Body of pancreas (tissue), 4 donors: Measurements from ENCODE around the gene CELSR1. TPM values are rescaled to one million over a fixed set of nuclear protein-coding genes. Genes with fewer than 3 reads are reported as not detected.

Experiments
- ATAC-seq: fragments of 150-250 bp; one replicate; pipeline ENCODE4 v1.9.1; 2016
- DNase-seq, 4 donors: peaks; one replicate each; pipeline ENCODE4 v3.0.0-alpha.2; 2019
- H3K27ac ChIP-seq, 4 donors: fragments of 200-600 bp; sonication (generic); 1 replicate in 3 of 4; 2 replicates in 1 of 4; pipeline versions ENCODE4 v1.5.1 to v1.6.1; 2016 to 2019; ENCODE audit warnings: mild to moderate bottlenecking in 1 of 4, mixed read lengths in 1 of 4, moderate library complexity in 1 of 4
- H3K27me3 ChIP-seq, 2 donors: fragments of 200-600 bp; sonication (generic); one replicate each; pipeline ENCODE4 v1.6.0; 2016; ENCODE audit warnings: mild to moderate bottlenecking in 1 of 2
- H3K36me3 ChIP-seq, 2 donors: fragments of 200-600 bp; sonication (generic); replicated peaks in 1 of 2; 2 replicates each; pipeline ENCODE4 v1.5.1; 2016; ENCODE audit warnings: low read depth in 2 of 2; ENCODE audit not compliant: insufficient read depth in 1 of 2
- H3K4me1 ChIP-seq: fragments of 200-600 bp; sonication (generic); one replicate; pipeline ENCODE4 v1.6.0; 2016
- H3K4me3 ChIP-seq, 2 donors: fragments of 200-600 bp; sonication (generic); 1 replicate in 1 of 2; 2 replicates in 1 of 2; pipeline ENCODE4 v1.5.1; 2016 to 2019
- H3K9me3 ChIP-seq, 3 donors: fragments of 200-600 bp; sonication (generic); 1 replicate in 2 of 3; 2 replicates in 1 of 3; pipeline ENCODE4 v1.5.1; 2016
- POLR2A ChIP-seq, 3 donors: fragments of 450-650 bp; IDR thresholded peaks; one replicate each; pipeline ENCODE4 v1.6.1; 2016; ENCODE audit warnings: antibody characterized with exemption in 3 of 3, mild to moderate bottlenecking in 2 of 3
- WGBS, 2 donors: methylation state at CpG; one replicate each; pipeline ENCODE4 v1.1.5; 2017; 5-methylcytosine and 5-hydroxymethylcytosine counted together
- intact Hi-C: fragments of 100-400 bp; cut with DNase I; formaldehyde crosslinking; loops from one replicate; pipeline ENCODE4 v1.15.1; 2023
- total RNA-seq, 2 donors: library from RNA; depleted of rRNA; stranded (reverse); fragments of >200 nt; gene quantifications; one replicate each; pipeline ENCODE4 v1.1.0, GENCODE V29; 2016
- TF ChIP-seq, protein P1 (sequence below), 7 experiments: fragments of 450-650 bp in 4 of 7; fragments of 200-600 bp in 3 of 7; sonication (generic) in 3 of 7; IDR thresholded peaks; one replicate each; pipeline ENCODE4 v1.5.1; 2016 to 2019; ENCODE audit warnings: antibody characterized with exemption in 7 of 7

CELSR1 gene
- total RNA-seq, 2 donors from 2014 or later, result 0.66 to 3.6 TPM

- Histone ChIP-seq H3K4me3 (no peak overlapping the region), H3K4me1 (peaks cover 7% of the 10 kb centered on the region), H3K27me3 (no peaks in the 10 kb centered on the region), H3K36me3 (no peaks in the 10 kb centered on the region), H3K9me3 (no peaks in the 10 kb centered on the region), H3K27ac (no peak overlapping the region)
- 61 to 82% methylated on average over 7 to 16 of the region's 16 CpGs for WGBS, 2 donors
- no peak for DNase-seq
- no peak for ATAC-seq
- TF ChIP-seq, protein P1, sequence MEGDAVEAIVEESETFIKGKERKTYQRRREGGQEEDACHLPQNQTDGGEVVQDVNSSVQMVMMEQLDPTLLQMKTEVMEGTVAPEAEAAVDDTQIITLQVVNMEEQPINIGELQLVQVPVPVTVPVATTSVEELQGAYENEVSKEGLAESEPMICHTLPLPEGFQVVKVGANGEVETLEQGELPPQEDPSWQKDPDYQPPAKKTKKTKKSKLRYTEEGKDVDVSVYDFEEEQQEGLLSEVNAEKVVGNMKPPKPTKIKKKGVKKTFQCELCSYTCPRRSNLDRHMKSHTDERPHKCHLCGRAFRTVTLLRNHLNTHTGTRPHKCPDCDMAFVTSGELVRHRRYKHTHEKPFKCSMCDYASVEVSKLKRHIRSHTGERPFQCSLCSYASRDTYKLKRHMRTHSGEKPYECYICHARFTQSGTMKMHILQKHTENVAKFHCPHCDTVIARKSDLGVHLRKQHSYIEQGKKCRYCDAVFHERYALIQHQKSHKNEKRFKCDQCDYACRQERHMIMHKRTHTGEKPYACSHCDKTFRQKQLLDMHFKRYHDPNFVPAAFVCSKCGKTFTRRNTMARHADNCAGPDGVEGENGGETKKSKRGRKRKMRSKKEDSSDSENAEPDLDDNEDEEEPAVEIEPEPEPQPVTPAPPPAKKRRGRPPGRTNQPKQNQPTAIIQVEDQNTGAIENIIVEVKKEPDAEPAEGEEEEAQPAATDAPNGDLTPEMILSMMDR (IDR thresholded peaks at IDR 0.05), result no peak
- no peak for TF ChIP-seq POLR2A (IDR thresholded peaks at IDR 0.05)
- intact Hi-C loops, result no loop called here
Measured at GRCh38 chr22:46452195-46453005, 85.0 kb downstream of the CELSR1 start.

- H3K27ac ChIP-seq, result no peak overlapping the region
- intact Hi-C loops, result no loop called here
- DNase-seq, result no peak
Measured at GRCh38 chr22:46451741-46452140, 85.7 kb downstream of the CELSR1 start.

DNA sequence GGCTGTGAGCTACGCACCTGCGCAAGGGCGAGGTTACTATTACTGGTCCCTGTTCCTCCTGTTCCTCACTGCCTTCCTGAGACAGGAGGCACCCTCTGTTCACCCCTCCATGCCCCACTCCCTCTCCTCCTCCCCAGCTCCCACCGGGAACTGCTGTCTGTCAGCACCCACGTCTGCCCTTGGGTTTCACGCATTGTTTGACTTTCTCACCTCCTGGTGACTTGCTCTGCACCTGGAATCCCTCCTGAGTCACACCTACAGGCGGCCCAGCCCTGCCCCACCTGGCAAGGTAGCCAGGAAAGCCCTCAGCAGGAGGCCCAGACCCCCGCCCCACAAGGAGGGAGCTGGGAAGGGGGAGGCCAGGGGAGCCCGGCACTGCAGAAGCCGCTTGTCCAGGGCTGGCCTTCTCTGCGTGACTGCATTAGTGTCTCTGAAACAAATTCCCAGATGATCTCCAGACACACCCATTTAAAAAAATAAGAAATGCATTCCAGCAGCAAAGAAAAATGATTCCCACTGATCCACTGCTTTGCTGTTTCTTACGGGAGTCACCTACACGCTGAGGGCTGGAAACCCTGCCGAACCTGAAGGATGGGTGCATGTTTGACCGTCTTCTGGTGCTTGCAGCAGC, 86.4 kb downstream of the CELSR1 start:
- H3K27ac ChIP-seq, result no peak overlapping the region
- ATAC-seq, result no peak
- peaks cover 7% of the 10 kb centered on the region for H3K4me1 ChIP-seq
- no peak overlapping the region for H3K4me3 ChIP-seq
- TF ChIP-seq POLR2A (IDR thresholded peaks at IDR 0.05), result no peak
- TF ChIP-seq, protein P1 (IDR thresholded peaks at IDR 0.05), result no peak
- intact Hi-C loops, result no loop called here
- H3K9me3 ChIP-seq, result no peaks in the 10 kb centered on the region
- 72 to 80% methylated on average over 12 to 15 of the region's 15 CpGs for WGBS, 2 donors
- H3K36me3 ChIP-seq, result no peaks in the 10 kb centered on the region
- DNase-seq, result no peak
- H3K27me3 ChIP-seq, result no peaks in the 10 kb centered on the region

More at GRCh38 chr22:46451741-46452140, 85.7 kb downstream of the CELSR1 start:
- Histone ChIP-seq H3K4me3 (no peak overlapping the region), H3K27me3 (no peaks in the 10 kb centered on the region), H3K9me3 (no peaks in the 10 kb centered on the region), H3K4me1 (peaks cover 7% of the 10 kb centered on the region), H3K36me3 (no peaks in the 10 kb centered on the region)
- 92 to 96% methylated on average over 12 of the region's 12 CpGs for WGBS, 2 donors
- TF ChIP-seq, protein P1 (IDR thresholded peaks at IDR 0.05), result no peak
- no peak for TF ChIP-seq POLR2A (IDR thresholded peaks at IDR 0.05)
- no peak for ATAC-seq

- Histone ChIP-seq H3K9me3 (no peaks in the 10 kb centered on the region), H3K4me3 (no peak overlapping the region), H3K27me3 (no peaks in the 10 kb centered on the region), H3K4me1 (peaks cover 7% of the 10 kb centered on the region), H3K27ac (no peak overlapping the region), H3K36me3 (no peaks in the 10 kb centered on the region)
- TF ChIP-seq, protein P1 (IDR thresholded peaks at IDR 0.05), result no peak
- no peak for TF ChIP-seq POLR2A (IDR thresholded peaks at IDR 0.05)
- intact Hi-C loops, result no loop called here
- DNase-seq (no peak), ATAC-seq (no peak)
- WGBS, 2 donors, result 76 to 84% methylated on average over 4 to 14 of the region's 16 CpGs
Measured at GRCh38 chr22:46449974-46450745, 87.3 kb downstream of the CELSR1 start.
